RWPE1 (cell line): Measurements from ENCODE around the gene PAIP2.
"Not testable (repeated sequence)": the region's sequence is repeated elsewhere in the genome, so short reads cannot be mapped to it uniquely, and the experiment has no call there.

Experiments used
- CTCF ChIA-PET: fragments of 350-600 bp; sonication (Branson Sonifier 250); formaldehyde crosslinking; extraction: SDS; loops from one replicate; lab custom pipeline; 2021; lab: Yijun Ruan, JAX
- POLR2A ChIA-PET: fragments of 400-600 bp; formaldehyde crosslinking; extraction: SDS; loops from one replicate; lab custom pipeline; 2020; ENCODE audit warnings: antibody characterized with exemption; ENCODE audit not compliant: low non-redundant PET; lab: Yijun Ruan, JAX
- DNase-seq: peaks from one replicate; pipeline ENCODE4 v3.0.0; 2012; ENCODE audit warnings: low spot score
- H3K27ac ChIP-seq: fragments of 450-650 bp; 2 replicates; pipeline ENCODE4 v1.5.1; 2017
- TF ChIP-seq, protein P1 (sequence below): fragments of 450-650 bp; conservative IDR thresholded peaks from 2 replicates; pipeline ENCODE4 v1.5.1; 2017; ENCODE audit warnings: low read depth, mild to moderate bottlenecking

PAIP2 gene

DNA sequence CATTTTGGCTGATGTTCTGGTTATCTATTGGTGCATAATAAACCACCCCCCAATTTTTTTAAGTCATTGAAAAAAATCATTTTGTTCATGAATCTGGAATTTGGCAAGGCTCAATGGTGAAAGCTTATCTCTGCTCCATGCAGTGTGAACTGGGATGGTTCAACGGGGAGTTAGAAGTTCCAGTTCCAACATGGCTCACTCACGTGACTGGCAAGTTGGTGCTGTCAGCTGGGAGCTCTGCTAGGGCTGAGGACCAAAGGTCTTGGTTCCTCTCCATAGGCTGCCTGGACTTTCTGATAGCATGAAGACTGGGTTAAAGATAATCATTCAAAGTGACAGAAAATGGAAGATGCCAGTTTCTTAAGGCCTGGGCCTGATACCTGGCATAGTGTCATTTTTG lies 65.3 kb downstream of the PAIP2 start:
- no peak for DNase-seq
- CTCF ChIA-PET: interaction anchor here (1.0 kb wide), 1 partner anchor 106 kb away, joined by 3 read pairs; no protein-coding TSS in a partner anchor
- H3K27ac ChIP-seq: no peak overlapping the region
- POLR2A ChIA-PET: no interaction called here
- TF ChIP-seq, protein P1, sequence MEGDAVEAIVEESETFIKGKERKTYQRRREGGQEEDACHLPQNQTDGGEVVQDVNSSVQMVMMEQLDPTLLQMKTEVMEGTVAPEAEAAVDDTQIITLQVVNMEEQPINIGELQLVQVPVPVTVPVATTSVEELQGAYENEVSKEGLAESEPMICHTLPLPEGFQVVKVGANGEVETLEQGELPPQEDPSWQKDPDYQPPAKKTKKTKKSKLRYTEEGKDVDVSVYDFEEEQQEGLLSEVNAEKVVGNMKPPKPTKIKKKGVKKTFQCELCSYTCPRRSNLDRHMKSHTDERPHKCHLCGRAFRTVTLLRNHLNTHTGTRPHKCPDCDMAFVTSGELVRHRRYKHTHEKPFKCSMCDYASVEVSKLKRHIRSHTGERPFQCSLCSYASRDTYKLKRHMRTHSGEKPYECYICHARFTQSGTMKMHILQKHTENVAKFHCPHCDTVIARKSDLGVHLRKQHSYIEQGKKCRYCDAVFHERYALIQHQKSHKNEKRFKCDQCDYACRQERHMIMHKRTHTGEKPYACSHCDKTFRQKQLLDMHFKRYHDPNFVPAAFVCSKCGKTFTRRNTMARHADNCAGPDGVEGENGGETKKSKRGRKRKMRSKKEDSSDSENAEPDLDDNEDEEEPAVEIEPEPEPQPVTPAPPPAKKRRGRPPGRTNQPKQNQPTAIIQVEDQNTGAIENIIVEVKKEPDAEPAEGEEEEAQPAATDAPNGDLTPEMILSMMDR: no peak

DNA sequence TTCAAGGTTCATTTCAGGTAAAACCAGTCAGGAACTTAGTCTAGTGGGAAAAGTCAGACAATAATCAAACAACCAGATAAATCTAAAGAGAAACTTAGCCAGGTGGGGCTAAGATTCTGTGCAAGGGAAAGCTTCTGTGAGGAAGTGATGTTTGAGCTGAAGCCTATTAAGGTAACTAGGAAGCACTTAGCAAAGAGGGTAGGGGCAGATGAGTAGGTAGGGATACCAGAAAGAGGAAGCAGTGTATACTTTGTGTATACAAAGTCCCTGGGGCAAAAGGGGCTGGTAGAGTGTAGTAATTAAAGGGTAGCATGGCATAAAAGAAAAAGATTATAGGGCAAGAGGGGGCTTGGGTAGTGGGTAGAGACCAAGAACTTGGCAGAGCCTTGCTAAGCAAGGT lies 65.9 kb downstream of the PAIP2 start:
- no peak overlapping the region for H3K27ac ChIP-seq
- TF ChIP-seq, protein P1: no peak
- ChIA-PET CTCF (interaction anchor here (1.0 kb wide), 1 partner anchor 106 kb away, joined by 3 read pairs; no protein-coding TSS in a partner anchor), POLR2A (no interaction called here)
- no peak for DNase-seq

DNA sequence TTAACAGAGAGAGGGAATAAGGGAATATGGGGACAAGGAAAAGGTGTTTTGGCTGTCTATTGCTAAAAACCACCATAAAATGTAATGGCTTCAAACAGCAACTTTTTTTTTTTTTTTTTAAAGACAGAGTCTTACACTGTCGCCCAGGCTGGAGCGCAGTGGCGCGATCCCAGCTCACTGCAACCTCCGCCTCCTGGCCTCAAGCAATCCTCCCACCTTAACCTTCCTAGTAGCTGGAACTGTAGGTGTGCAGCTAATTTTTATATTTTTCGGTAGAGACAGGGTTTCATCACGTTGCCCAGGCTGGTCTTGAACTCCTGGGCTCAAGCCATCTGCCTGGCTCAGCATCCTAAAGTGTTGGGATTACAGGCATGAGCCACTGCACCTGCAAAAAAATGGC lies 66.5 kb downstream of the PAIP2 start:
- TF ChIP-seq, protein P1: no peak
- POLR2A ChIA-PET: no interaction called here
- H3K27ac ChIP-seq: no peak overlapping the region

DNA sequence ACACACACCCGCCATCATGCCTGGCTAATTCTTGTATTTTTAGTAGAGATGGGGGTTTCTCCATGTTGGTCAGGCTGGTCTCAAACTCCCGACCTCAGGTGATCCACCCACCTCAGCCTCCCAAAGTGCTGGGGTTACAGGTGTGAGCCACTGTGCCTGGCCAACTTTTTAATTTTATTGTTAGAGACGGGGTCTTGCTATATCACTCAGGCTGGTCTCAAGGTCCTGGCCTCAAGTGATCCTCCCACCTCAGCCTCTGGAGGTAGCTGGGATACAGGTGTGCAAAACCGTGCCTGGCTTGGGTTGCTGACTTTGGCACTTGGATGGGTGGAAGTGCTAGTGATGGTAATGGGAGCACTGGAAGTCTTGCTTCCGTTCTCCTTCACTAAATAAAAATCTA lies 67.5 kb downstream of the PAIP2 start:
- H3K27ac ChIP-seq, POLR2A ChIA-PET, DNase-seq: not testable (repeated sequence)
- CTCF ChIA-PET: interaction anchor here (0.7 to 1.3 kb wide), 2 partner anchors 104 to 559 kb away, joined by 3 to 4 read pairs; no protein-coding TSS in a partner anchor

More for the DNA sequence above, 66.5 kb downstream of the PAIP2 start:
- no peak for DNase-seq
- CTCF ChIA-PET: no interaction called here

DNA sequence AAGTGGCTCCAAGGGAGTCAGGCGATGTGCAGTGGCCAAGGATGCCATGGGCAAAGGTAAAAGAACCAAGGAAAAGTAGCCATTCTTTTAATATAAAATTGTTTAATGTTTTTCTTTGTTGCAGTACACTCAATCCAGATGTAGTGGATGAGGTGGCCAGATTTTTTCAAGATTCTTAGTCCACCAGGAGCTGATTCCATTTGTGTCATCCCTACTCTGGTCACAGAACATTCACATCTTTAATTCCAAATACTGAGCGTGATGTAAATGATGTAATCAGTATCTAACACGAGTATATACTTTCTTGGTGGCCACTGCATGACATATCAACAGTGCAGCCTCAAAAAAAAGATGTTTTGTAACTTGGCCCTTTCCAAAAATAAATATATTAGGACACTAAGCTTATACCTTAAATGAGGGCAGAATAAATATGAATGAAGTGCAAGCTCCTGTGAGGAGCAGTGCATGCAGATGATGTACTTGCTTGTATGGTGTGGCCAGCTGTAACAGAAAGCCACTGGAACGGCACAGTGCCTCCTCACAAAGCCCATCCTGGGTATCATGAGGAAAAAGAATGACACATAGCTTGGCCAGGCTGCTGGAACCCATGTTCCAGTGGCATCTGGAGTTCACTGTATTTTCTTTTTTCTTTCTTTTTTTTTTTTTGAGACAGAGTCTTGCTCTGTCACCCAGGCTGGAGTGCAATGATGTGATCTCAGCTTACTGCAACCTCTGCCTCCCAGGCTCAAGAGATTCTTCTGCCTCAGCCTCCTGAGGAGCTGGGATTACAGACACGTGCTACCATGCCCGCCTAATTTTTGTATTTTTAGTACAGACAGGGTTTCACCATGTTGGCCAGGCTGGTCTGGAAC lies 68.7 kb downstream of the PAIP2 start:
- TF ChIP-seq, protein P1: no peak
- ChIA-PET POLR2A (interaction anchor here (0.7 kb wide), 1 partner anchor 160 kb away, joined by 3 read pairs; no protein-coding TSS in a partner anchor), CTCF (interaction anchor here (0.5 to 1.3 kb wide), 6 partner anchors 70 to 892 kb away, joined by 3 to 7 read pairs (median 4); no protein-coding TSS in a partner anchor)
- H3K27ac ChIP-seq: no peak overlapping the region
- no peak for DNase-seq

DNA sequence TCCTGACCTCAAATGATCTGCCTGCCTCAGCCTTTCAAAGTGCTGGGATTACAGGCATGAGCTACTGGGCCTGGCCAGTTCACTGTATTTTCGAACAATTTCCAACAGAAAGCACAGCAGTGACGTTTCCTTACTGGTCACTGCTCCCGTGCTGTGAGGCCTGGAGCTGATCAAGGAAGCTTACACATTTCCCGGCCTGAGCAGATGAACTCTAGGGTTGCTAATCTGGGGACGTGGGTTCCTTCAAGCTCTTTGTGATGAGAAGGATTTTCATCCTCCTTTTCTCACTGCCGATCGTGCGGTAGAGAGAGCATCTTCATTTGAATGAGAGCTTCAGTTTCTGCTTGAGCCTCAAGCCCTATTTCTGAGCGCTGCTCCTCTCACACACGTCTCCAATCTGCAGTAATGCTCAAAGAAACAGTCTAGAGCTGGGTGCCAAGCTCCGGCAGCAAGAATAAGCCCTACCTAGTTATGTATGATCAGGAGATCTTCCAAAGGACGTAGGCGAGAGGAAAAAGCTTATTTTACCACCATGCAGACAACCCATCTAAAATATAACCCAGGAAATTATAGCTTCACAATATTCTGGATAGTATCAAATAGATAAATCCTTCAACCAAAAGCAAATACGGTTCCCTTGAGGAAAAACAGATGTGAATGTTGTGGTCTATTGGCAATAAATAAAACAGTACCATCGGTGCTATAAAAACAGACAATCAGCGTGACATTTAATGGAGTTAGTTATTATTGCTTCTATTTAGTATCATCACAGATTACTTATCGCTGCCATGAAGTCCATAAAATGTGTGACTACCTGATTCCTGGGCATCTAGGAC lies 69.6 kb downstream of the PAIP2 start:
- ChIA-PET POLR2A (interaction anchor here (0.7 kb wide), 1 partner anchor 159 kb away, joined by 3 read pairs; no protein-coding TSS in a partner anchor), CTCF (interaction anchor here (0.6 to 1.3 kb wide), 5 partner anchors 102 to 733 kb away, joined by 4 to 7 read pairs (median 4); no protein-coding TSS in a partner anchor)
- no peak overlapping the region for H3K27ac ChIP-seq
- TF ChIP-seq, protein P1: no peak
- DNase-seq: no peak
